GM04503 (cell line): ENCODE results near the gene CCDC149.
A peak's percentile ranks its signal among the peaks of the same experiment; 100 is the strongest.

Source experiments
- DNase-seq: peaks from one replicate; pipeline ENCODE4 v3.0.0-alpha.2; 2012; ENCODE audit warnings: low read depth

The CCDC149 gene

DNA sequence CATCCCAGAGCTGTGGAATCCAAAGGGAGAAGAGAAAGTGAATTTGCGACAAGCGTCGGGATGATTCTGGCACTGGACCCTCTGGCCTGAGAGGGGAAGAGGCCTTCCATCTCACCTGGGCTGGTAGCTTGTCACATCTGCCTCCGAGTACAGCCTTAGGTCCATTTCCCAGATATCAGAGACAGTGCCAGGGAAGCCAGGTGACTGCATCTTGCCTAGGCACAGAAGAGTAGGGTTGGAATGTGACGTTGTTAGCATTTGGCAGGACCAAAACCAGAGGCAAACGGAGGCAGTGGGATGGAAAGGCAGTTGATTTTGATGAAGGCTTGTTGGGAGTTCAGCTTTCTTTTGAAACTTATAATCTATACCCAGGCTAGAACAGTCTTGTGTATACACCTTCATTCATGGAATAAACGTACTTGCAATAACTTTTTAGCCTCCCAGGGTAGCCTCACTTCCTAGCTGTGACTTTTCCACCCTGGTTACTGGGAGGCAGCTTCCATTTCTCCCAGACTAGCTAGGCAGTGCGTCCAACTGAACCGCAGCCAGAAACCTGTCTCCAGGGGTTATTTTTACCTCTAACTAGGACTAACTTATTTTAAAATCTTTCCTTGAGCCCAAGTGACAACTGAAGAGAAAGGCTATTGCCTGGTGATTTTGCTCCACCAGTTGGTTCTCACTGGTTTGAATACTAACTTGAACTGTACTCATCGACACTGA is 111.5 kb downstream of the CCDC149 start:
- no peak for DNase-seq

DNA sequence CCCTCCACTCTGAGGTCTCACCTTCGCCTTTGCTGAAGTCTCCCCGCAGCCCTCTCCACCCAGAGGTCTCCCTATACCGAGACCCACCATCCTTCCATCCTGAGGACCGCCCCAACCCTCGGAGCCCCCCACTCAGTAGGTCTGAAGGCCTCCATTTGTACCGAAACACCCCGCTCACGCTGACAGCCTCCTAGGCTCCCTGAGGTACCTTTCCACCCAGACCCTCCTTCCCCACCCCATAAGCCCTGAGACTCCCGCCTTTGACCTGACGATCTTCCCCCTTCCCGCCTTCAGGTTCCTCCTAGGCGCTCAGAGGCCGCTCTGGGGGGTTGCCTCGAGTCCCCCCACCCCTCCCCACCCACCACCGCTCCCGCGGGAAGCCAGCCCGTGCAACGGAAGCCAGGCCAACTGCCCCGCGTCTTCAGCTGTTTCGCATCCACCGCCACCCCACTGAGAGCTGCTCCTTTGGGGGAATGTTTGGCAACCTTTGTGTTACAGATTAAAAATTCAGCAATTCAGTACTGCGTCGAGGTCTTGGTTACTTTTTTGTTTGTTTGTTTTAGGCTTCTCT is 112.4 kb downstream of the CCDC149 start:
- DNase-seq: no peak

DNA sequence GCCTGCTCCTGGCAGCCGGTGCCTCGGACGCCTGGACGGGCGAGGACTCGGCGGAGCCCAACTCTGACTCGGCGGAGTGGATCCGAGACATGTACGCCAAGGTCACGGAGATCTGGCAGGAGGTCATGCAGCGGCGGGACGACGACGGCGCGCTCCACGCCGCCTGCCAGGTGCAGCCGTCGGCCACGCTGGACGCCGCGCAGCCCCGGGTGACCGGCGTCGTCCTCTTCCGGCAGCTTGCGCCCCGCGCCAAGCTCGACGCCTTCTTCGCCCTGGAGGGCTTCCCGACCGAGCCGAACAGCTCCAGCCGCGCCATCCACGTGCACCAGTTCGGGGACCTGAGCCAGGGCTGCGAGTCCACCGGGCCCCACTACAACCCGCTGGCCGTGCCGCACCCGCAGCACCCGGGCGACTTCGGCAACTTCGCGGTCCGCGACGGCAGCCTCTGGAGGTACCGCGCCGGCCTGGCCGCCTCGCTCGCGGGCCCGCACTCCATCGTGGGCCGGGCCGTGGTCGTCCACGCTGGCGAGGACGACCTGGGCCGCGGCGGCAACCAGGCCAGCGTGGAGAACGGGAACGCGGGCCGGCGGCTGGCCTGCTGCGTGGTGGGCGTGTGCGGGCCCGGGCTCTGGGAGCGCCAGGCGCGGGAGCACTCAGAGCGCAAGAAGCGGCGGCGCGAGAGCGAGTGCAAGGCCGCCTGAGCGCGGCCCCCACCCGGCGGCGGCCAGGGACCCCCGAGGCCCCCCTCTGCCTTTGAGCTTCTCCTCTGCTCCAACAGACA is 113.1 kb downstream of the CCDC149 start:
- no peak for DNase-seq

DNA sequence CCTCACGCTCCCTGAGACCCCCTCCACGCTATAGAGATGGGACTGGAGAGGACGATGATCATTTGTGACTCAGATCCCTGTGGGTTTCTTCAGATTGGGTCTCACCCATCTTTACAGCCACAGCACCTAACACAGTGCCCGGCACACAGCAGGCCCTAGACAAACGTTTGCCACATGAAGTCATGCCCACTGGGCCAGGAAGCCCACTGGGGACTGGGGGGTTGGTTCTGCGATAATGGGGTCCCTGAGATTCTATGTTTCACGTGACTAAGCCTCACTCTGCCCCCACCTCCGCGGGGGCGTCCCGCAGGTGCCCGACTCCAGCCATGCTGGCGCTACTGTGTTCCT is 113.7 kb downstream of the CCDC149 start:
- DNase-seq: no peak

DNA sequence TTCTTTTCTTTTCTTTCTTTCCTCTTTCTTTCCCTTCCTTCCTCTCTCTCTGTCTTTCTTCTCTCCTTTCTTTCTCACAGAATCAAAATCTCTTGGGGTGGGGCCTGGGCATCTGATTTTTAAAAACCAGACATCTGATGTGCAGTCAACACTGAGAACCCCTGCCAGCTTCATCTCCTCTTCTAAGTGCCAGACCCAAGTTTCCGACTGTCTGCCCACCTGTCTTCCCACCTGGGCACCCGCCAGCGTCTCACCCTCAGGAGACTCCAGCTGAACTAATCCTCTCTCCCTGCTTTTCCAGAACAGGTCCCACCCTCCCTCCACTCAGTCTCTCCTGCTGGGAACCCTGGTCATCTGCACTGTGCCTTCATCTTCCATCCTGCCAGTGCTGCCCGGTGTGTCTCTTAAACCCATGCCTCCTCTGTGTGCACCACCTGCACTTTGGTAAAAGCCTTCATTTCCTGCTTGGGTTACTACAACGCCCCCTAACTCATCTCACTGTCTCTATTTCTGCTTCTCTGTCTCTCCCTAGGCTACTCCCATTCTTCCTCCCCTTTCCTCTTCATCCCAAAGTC is 114.7 kb downstream of the CCDC149 start:
- DNase-seq: no peak

DNA sequence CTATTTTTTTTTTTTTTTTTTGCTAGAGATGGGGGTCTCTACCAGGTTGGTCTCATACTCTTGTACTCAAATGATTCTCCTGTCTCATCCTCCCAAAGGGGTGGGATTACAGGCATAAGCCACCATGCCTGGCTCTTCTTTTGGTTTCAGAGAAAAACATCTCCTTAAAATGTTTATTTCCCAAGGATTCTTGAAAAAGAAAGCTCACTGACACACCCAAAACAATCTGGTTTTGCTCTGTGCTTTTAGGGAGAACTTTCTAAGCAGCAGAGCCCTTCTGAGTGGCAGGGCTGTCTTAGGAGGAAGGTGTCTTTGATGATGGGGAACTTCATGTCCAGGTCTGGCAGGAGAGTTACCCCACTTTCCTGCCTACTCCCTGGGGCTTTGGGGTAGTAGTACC is 116.2 kb downstream of the CCDC149 start:
- DNase-seq: no peak

DNA sequence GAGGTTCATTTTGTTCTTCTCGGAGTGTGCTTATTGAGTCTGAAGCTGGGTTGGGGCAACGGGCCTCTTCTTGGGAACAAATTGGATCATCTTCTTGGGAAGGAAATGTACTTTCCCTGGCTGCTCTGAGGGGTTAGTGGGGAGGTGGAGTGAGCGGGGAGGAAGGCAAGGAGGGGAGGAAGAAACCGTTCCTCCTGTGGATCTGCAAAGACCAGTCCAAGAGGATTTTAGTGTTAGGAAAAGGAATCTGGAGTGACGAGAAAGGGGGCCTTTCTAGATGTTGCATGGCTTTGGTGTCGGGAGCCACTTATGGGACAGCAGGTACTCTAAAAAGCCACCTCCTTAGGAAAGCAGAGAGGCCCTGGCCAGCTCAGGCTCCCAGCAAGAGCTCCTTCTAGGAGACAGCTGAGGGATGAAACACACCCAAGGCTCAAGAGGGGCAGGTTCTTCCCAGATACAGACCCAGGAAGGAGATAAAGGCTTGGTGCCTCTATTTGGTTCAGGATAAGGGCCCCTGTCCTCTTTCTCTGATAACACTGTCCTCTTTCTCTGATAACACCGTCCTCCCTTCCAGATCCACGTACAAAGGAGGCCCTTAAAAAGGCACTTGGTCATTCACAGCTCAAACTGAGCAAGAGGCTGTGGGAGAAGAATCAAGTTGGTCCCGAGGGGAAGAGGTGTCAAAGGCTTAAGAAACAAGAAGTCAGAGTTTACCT is 117.0 kb downstream of the CCDC149 start:
- no peak for DNase-seq

DNA sequence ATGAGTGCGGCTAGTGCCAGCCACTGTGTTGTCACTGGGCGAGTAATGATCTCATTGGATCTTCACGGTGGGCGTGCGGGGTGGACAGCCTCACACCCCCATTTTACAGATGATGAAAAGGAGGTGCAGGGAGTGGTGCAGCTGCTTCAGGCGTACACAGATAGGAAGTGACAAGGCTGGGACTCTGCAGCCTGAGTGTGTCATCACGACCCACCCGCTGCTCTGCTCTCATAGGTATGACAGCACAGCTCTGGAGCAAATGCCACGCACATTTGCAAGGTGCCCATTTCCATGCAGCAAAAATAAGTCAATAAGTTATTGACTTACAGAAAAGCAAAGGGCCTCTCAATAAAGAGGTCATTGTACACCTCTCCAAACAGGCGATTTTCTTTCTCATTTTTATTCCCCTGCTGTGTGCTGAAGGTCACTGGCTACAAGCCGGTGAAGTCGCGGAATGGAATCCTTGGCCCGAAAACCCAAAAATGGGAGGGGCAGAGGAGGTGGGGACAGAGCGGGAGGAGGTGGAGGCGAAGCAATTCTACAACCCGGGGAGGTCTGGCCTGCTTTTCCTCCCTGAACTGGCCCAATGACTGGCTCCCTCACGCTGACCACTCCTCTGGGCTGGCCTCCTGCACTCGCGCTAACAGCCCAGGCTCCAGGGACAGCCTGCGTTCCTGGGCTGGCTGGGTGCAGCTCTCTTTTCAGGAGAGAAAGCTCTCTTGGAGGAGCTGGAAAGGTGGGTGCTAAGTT is 117.8 kb downstream of the CCDC149 start, which contains the start of gene SOD3:
TSS of gene SOD3 (plus strand) at position 658 of the 750 bp plus-strand sequence. CDS start 3,949 bp downstream, outside the sequence.
- DNase-seq: peak; percentile 86

DNA sequence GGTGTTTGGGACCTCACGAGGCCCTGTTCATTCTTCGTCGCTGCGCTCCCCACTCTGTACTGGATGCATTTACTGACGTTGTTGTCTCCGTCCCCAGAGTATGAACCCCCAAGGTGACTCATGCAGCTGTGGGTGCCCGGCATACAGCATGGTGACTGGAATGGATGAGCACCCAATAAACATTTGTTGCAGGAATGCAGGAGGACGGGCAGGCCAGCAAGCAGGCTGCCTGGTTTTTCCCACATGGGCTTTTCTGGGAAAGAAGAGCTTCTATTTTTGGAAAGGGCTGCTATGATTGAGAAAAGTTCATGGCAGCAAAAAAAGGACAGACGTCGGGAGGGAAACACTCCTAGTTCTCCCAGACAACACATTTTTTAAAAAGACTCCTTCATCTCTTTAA is 118.4 kb downstream of the CCDC149 start:
- peak; percentile 67 for DNase-seq

DNA sequence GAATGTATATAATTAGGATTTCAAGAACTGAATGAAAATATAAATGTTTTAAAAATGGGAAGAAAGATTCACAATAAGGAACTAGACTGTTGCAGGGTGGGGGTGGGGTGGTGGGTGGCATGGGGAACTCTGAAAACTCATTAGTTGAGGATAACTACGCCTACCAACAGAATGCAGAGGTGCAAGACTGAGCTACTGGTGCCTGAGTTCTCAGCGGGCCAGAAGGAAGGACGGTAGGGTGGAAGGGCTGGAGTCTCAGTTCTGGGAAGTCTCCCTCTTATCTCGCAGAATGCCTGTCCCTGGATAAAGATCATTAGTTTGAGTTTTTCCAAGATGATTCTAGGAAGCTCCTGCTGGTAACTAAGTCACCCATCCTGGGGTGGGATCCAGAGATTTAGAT is 118.8 kb downstream of the CCDC149 start:
- no peak for DNase-seq

DNA sequence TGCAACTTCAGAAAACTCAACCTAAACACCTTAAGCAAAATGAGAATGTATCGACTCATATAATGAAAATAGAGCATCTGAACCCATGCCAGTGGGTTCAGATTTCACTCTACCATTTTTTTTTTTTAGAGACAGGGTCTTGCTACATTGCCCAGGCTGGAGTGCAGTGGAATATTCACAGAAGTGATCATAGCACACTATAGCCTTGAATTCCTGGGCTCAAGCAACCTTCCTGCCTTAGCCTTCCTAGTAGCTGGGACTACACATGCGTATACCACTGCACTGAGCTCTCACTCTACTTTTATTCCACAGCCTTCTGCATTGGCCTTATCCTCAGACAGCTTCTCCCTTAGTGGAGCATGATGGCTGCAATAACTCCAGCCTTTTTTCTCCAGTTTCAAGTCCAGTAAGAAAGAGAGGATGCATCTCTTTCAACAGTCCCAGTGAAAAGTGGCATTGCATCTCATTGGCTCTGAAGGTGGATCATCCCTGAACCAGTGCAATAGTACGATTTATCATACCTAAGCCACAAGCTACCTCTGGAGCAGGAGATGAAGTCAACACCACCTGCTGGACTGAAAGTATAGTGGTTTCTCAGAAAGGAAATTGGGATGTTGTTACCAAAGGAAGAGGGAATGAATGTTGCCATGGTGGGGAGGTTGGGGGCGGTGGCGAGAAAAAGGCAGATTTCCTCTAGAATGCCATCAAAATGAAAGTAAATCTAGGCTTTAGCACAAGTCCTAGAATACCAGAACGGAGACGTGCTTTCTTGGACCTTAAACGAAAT is 119.4 kb downstream of the CCDC149 start:
- no peak for DNase-seq

DNA sequence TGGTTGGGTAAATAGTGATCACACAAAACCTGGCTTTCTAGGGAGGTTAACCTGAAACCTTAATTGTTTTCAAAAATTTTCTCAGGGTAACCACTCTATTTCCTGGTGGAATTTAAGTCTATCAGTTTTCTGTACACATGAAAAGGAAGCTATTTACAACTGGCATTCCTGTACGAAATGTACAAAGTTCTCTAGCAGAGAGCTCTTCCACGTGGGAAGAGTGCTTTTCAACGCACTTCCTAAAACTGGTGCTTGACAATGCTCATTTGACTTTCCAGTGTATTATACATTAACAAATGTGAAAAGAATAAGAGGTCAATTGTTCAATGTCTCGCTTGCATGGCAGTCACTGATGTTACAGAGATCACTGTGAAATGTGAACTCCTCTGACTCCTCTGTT is 120.3 kb downstream of the CCDC149 start:
- no peak for DNase-seq

DNA sequence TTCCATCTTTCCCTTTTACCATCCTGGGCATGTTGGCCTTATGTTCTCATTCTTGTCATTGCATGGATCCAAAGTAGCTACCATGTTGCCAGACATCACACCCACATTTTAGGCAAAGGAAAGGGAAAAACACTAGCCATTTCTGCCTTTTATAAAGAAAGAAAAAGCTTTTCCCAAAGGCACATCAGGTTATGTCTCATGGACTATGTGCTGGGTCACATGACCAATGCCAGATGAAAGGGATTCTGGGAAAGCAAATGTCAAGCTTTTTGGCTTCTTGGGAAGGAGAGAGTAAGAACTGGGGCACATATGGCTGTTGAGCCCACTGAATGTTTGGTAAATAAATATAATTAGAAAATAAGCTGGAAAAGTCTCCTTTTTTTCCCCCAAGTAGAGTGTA is 121.8 kb downstream of the CCDC149 start:
- DNase-seq: no peak

DNA sequence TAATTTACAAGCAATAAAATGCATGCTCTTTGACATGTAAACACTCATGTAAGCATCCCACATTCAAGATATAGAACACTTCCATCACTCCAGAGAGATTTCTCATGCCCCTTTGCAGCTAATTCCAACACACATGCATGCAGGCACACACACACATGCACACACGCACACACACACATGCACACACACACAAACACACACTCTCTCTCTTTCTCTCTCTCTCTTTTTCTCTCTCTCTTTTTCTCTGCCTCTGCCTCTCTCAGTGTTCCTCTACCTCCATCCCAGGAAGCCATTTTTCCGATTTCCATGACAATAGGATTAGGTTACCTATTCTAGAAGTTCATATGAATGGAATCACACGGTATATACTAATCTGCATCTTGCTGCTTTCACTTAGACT is 129.3 kb downstream of the CCDC149 start:
- no peak for DNase-seq

DNA sequence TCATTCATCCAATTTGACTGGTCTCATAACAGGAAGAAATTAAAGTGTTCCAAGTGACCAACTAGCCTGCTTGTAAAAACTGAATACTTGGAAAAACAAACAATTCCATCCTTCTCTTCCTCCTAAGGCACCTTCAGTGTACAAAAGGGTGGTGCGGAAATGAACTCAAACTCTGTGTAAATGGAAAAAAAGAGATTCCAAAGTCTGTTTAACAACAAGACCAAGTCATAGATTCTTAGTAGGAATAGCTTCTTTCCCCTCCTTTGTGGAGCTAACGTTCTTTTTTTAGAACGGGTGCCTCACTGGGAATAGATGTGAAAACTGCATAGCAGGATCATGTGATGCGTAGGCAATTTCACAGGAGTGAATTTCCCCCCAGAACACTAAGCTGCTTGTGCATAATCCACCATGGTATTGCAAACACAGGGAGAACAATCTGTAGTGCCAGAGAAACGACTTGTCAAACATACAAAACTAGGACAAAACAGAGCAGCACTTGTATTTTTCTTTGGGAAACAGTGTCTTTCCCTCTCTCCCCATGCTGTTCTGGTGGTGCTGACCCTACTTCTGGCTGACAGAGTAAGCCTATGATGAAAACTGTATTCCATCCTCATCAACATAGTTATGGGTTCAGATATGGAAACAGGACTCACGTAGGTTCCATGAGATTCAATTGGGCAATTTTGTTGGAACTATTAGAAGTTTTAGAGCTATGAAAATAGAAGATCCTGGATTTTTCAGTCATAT is 130.7 kb downstream of the CCDC149 start:
- DNase-seq: no peak

DNA sequence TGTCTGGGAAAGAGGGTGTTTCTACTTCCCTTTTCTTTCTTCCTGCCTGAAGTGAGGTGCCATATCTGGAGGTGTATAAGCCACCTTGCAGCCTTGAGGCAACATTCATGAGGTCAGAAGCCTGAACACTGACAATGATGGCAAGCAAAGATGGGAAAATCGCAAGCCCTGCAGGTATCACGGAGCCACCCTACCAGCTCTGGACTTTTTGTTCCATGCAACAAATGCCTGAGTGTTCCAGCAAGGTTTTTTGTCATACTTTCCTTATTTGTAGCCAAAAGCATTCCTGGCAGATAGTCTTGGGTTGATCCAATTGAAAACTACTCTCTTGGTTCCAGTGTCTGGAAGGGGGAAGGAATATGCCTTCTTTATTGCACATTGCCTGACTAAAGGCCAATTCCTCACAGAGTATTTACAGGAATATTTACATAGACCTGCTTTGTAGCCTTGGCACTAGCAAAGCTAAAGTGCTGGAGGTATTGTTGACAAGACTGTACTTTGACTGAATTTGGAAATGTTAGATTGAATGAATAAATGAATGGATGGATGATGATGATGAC is 131.8 kb downstream of the CCDC149 start:
- DNase-seq: no peak

DNA sequence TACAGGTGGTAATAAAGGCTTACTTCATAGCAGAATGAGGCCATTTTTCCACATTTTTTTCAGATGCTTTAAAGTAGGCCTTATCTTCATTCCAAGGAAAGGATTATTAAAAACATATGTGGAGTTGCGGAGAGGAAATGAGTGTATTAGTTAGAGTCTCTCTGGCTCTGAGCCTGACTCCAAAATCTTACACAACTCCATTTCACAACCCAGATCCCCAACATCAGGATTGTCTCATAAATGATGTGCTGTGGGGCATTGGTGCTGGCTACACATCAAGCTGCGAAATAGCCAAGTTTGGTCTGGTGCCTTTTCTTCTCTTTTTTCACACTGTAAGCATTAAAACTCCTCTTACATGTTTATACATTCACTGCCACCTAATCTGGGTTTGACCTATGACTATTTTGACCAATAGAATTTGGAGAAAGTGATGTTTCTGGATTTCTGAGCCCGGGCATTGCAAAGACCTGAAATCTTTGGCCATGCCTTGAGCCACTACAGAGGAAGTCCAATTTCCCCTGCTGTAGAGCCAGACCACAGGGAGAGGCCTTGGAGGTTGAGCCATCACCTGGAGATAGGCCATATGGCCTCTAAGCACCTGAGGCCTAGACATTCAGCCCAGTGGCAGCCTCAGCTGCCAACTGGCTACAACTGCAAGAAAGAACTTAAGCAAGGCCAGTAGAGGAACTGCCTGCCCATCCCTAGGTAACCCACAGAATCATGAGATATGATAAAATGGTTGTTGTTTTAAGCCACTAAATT is 134.2 kb downstream of the CCDC149 start:
- peak; percentile 98 for DNase-seq

DNA sequence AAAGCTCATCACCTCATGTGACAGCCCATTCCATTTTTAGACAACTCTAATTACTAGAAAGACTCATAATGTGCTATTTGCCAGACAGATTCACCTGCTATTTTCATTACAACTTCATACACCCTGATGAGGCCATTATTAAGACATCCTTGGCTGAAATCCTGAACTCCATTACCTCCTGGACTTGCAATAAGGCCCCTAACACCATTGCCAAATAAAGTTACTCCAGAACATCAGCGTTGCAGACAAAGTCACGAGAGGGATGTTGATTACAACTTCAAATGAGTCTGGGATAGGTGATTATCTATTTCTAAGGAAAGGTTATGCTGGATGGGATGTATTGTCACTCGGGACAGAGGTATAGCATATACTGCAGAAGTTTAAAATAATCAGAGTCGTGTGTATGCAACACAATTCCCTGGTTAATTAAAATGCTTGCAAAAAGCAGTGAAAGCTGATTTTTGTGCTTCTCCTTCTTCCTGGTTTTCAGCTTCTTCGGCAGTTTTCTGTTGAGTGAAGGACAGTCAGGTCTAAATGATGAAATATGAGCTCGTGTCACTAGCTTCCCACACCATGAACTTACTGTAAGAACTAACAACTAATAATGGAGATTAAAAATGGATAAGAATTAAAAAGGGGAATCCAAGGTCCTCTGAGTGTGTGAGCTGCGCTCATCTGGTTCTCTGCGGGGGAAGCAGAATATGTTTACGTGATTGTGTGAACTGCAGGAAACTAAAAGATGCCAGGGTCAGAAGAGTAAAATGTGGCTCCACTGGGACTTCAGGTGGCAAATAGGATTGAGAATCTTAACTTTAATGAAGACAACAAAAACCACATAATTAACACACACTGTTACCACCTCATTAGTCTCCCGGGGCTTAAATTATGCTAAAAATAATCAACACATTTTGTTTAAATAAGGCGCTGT is 135.0 kb downstream of the CCDC149 start:
- no peak for DNase-seq
